Neural crest cell (in vitro differentiated cells): ENCODE results near the gene AGMO. TPM values are rescaled to one million over a fixed set of nuclear protein-coding genes. Genes with fewer than 3 reads are reported as not detected.

Source experiments
- DNase-seq: peaks from one replicate; pipeline ENCODE4 v3.0.0; 2021; ENCODE audit warnings: low read depth, mixed read lengths, low spot score
- H3K27ac Mint-ChIP-seq: one replicate; pipeline ENCODE4 v1.8.0; 2021; ENCODE audit warnings: mild to moderate bottlenecking, mixed read lengths; ENCODE audit not compliant: unreplicated experiment
- H3K27me3 Mint-ChIP-seq: 2 replicates; pipeline ENCODE4 v1.8.0; 2021; ENCODE audit warnings: low read depth, mild to moderate bottlenecking, mixed read lengths
- H3K36me3 Mint-ChIP-seq: 2 replicates; pipeline ENCODE4 v1.8.0; 2021; ENCODE audit warnings: low read depth, mild to moderate bottlenecking, mixed read lengths
- H3K4me1 Mint-ChIP-seq: 2 replicates; pipeline ENCODE4 v1.8.0; 2021; ENCODE audit warnings: mixed read lengths
- H3K4me3 Mint-ChIP-seq: one replicate; pipeline ENCODE4 v1.8.0; 2021; ENCODE audit warnings: mild to moderate bottlenecking, mixed read lengths
- H3K9me3 Mint-ChIP-seq: 2 replicates; pipeline ENCODE4 v1.8.0; 2021; ENCODE audit warnings: mixed read lengths
- CTCF ChIP-seq: fragments of 200-600 bp; sonication (generic); conservative IDR thresholded peaks from 2 replicates; pipeline ENCODE4 v1.5.0; 2021; ENCODE audit warnings: antibody characterized with exemption, mild to moderate bottlenecking
- total RNA-seq: library from RNA; stranded (reverse); gene quantifications from 2 replicates; pipeline ENCODE4 v1.2.1, GENCODE V29; 2021

Gene AGMO
- total RNA-seq, 1 donor from 2014 or later, result 0.51 TPM

GRCh38 chr7:15239801-15240200, 322.0 kb downstream of the AGMO start:
- no peak for TF ChIP-seq CTCF
- Mint-ChIP-seq H3K27me3 (no peaks in the 10 kb centered on the region), H3K9me3 (no peaks in the 10 kb centered on the region), H3K27ac (no peak overlapping the region), H3K4me1 (no peaks in the 10 kb centered on the region), H3K36me3 (no peaks in the 10 kb centered on the region), H3K4me3 (no peak overlapping the region)
- DNase-seq, result no peak

GRCh38 chr7:15236952-15237351, 324.9 kb downstream of the AGMO start:
- Mint-ChIP-seq H3K36me3 (no peaks in the 10 kb centered on the region), H3K27ac (no peak overlapping the region), H3K4me3 (no peak overlapping the region), H3K27me3 (no peaks in the 10 kb centered on the region), H3K4me1 (no peaks in the 10 kb centered on the region), H3K9me3 (peaks cover 7% of the 10 kb centered on the region)
- DNase-seq, result no peak
- TF ChIP-seq CTCF, result no peak

- no peaks in the 10 kb centered on the region for H3K36me3 Mint-ChIP-seq
- H3K9me3 Mint-ChIP-seq, result peaks cover 11% of the 10 kb centered on the region
- no peaks in the 10 kb centered on the region for H3K4me1 Mint-ChIP-seq
- H3K4me3 Mint-ChIP-seq, result no peak overlapping the region
- DNase-seq, result no peak
- H3K27me3 Mint-ChIP-seq, result no peaks in the 10 kb centered on the region
- no peak for TF ChIP-seq CTCF
- H3K27ac Mint-ChIP-seq, result no peak overlapping the region
Measured at GRCh38 chr7:15234431-15234830, 327.4 kb downstream of the AGMO start.

- no peak overlapping the region for H3K27ac Mint-ChIP-seq
- H3K27me3 Mint-ChIP-seq, result no peaks in the 10 kb centered on the region
- H3K4me3 Mint-ChIP-seq, result no peak overlapping the region
- no peaks in the 10 kb centered on the region for H3K36me3 Mint-ChIP-seq
- H3K4me1 Mint-ChIP-seq, result no peaks in the 10 kb centered on the region
- TF ChIP-seq CTCF, result no peak
- DNase-seq, result no peak
- peaks cover 15% of the 10 kb centered on the region for H3K9me3 Mint-ChIP-seq
Measured at GRCh38 chr7:15228831-15229230, 333.0 kb downstream of the AGMO start.

GRCh38 chr7:15225981-15226380, 335.8 kb downstream of the AGMO start:
- DNase-seq, result no peak
- Mint-ChIP-seq H3K36me3 (no peaks in the 10 kb centered on the region), H3K4me1 (no peaks in the 10 kb centered on the region), H3K27me3 (no peaks in the 10 kb centered on the region), H3K9me3 (peaks cover 12% of the 10 kb centered on the region), H3K27ac (no peak overlapping the region), H3K4me3 (no peak overlapping the region)
- no peak for TF ChIP-seq CTCF

GRCh38 chr7:15219758-15220157, 342.1 kb downstream of the AGMO start:
- H3K36me3 Mint-ChIP-seq, result no peaks in the 10 kb centered on the region
- no peaks in the 10 kb centered on the region for H3K4me1 Mint-ChIP-seq
- H3K4me3 Mint-ChIP-seq, result no peak overlapping the region
- no peaks in the 10 kb centered on the region for H3K27me3 Mint-ChIP-seq
- no peak overlapping the region for H3K27ac Mint-ChIP-seq
- H3K9me3 Mint-ChIP-seq, result no peaks in the 10 kb centered on the region
- no peak for DNase-seq
- no peak for TF ChIP-seq CTCF
